Activated CD4-positive, alpha-beta T cell treated with anti-CD3 and anti-CD28 coated beads for 48 hours (primary cell): Measurements from ENCODE around the gene PTPRG.

Experiments
- DNase-seq: peaks from one replicate; pipeline ENCODE4 v3.0.0-alpha.2; 2020

Gene PTPRG

GRCh38 chr3:61771976-61772375 is 210.6 kb downstream of the PTPRG start:
- no peak for DNase-seq

- DNase-seq: no peak
Observed at GRCh38 chr3:61772456-61772855, 211.1 kb downstream of the PTPRG start.

- DNase-seq: no peak
Observed at GRCh38 chr3:61774279-61774890, 213.0 kb downstream of the PTPRG start.

- no peak for DNase-seq
Observed at GRCh38 chr3:61776390-61776789, 215.0 kb downstream of the PTPRG start.

GRCh38 chr3:61777483-61777882 is 216.1 kb downstream of the PTPRG start:
- DNase-seq: no peak

- no peak for DNase-seq
Observed at GRCh38 chr3:61778095-61778494, 216.7 kb downstream of the PTPRG start.

- DNase-seq: no peak
Observed at GRCh38 chr3:61780016-61780415, 218.6 kb downstream of the PTPRG start.

GRCh38 chr3:61780455-61781228 is 219.3 kb downstream of the PTPRG start:
- DNase-seq: no peak

- no peak for DNase-seq
Observed at GRCh38 chr3:61783993-61784718, 222.8 kb downstream of the PTPRG start.

- DNase-seq: no peak
Observed at GRCh38 chr3:61788623-61789507, 227.5 kb downstream of the PTPRG start.

GRCh38 chr3:61789861-61790260 is 228.5 kb downstream of the PTPRG start:
- DNase-seq: no peak

- no peak for DNase-seq
Observed at GRCh38 chr3:61790411-61790810, 229.0 kb downstream of the PTPRG start.

GRCh38 chr3:61793056-61793455 is 231.7 kb downstream of the PTPRG start:
- DNase-seq: no peak

GRCh38 chr3:61793521-61793920 is 232.2 kb downstream of the PTPRG start:
- no peak for DNase-seq

GRCh38 chr3:61794341-61794740 is 233.0 kb downstream of the PTPRG start:
- DNase-seq: no peak

- DNase-seq: no peak
Observed at GRCh38 chr3:61794961-61795360, 233.6 kb downstream of the PTPRG start.

GRCh38 chr3:61796088-61796680 is 234.8 kb downstream of the PTPRG start:
- DNase-seq: no peak

GRCh38 chr3:61796911-61797310 is 235.5 kb downstream of the PTPRG start:
- no peak for DNase-seq

GRCh38 chr3:61802772-61803171 is 241.4 kb downstream of the PTPRG start:
- no peak for DNase-seq

GRCh38 chr3:61803983-61804382 is 242.6 kb downstream of the PTPRG start:
- no peak for DNase-seq

GRCh38 chr3:61804782-61805181 is 243.4 kb downstream of the PTPRG start:
- no peak for DNase-seq

GRCh38 chr3:61805510-61806080 is 244.2 kb downstream of the PTPRG start:
- DNase-seq: no peak
